Limb (tissue), 2 donors: Measurements from ENCODE around the gene TFEB.

Experiments
- DNase-seq, 2 donors: peaks; one replicate each; pipeline ENCODE4 v3.0.0-alpha.2; 2016; ENCODE audit errors: extremely low spot score in 2 of 2

TFEB gene

DNA sequence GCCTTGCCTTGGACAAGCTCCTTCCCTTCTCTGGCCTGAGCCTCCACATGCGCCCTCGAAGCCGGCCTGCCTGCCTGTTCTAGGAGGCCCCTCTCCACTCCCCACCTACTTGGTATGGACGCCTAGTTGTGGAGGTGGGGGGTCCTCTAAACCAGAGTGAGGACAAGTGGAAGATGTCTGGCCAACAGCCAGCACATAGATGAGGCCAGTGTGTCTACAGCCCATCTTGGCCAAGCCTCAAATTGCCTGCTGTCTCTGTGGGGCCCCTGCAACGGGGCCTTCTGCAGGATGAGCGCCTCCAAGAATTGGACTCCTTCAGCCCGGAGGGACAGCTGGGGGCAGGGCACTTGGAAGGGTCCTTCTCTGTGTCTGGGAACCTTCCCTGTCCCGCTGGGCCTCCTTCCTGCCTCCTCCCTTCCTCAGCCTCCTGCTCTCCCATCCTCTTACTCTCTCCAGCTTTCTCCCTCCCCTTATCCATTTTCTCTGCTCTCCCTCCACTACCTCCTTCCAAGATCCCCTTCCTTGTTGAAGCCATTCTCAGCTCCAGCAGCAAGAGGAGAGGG lies 95.5 kb downstream of the TFEB start:
- DNase-seq: peak in 1 of 2 donors; percentile 77

DNA sequence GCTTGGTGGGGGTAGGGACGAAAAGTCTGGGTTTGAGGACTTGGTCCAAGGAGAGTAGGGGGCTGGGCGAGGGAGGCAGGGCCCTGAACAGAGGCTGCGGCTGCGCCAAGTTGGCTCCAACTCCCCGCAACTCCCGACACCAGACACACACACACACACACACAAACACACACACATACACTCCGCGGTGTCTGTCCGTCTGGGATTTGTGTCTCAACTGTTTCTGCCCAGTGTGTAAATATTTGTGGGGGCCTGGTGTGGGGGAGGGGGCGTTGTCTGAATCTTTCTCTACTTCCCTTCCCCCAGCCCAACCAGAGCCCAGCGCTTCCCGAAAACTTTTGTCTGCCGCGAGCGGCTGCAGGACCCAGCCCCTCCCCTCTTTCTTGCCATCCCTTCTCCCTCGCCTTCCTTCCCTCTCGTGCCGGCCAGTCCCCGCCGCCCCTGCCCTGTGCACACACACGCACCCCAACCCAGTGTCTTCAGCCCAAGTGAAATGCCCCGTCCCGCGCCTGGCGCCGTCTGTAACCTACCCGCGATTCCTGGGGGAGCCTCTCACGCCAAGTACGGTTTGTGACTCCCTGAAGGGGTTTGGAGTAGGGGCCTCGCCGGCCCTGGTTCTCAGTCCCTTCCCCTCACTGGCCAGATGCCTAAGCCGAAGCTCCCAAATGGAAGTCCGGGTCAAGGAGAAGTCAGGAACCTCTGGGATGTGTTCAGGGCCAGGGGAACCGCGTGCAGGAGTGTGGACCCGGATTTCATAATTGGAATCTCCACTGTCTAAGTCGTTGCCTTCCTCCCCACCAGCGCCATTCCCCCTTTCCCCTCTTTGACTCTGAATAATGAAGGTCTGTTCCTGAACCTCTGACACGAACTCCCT lies 96.2 kb downstream of the TFEB start:
- peak; percentile 67 to 82 for DNase-seq

DNA sequence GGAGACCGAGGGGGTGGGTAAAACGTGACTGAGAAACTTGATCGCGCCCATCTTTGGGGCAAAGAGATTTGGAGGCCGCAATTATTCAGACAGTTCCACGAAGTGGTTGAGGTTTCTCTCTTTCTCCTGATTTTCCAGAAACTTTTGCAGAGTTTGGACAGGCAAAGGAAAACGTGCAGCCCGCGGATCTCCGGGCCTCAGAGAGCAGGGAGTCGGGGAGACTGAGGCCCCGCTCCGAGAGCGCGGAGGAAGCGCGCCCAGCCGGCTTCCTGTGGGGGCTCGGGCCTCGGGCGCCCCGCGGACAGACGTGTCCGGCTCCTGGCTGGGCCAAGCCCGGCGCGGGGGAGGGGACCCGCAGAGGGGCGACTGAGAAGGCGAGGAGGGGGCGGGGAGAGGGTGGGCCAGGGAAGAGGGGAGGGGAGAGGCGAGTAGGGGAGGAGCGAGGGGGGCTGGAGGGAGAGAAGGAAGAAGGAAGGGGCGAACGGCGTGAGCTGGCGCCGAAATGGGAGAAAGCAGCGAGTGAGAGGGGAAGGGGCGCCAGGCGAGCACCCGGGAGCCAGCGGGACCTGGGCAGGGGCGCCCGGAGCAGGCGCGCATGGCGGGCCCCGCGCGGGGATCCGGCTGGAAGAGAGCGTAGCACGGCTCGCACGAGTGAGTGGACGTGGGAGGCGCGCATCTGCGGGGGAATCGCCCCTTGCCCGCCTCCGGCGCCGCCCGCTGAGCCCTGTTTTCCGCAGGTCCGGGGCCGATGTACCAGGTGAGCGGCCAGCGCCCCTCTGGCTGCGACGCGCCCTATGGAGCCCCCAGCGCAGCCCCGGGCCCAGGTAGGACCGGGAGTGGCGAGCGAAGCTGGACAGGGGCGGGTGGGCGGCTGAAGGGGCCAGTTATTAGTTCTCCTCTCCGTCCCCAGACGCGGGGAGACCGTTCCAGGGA lies 97.1 kb downstream of the TFEB start, which contains the start of gene MDFI:
MDFI (plus strand) TSS at position 467 of the 933 bp plus-strand sequence; CDS start at position 749, 282 bp downstream.
- peak; percentile 84 to 87 for DNase-seq

DNA sequence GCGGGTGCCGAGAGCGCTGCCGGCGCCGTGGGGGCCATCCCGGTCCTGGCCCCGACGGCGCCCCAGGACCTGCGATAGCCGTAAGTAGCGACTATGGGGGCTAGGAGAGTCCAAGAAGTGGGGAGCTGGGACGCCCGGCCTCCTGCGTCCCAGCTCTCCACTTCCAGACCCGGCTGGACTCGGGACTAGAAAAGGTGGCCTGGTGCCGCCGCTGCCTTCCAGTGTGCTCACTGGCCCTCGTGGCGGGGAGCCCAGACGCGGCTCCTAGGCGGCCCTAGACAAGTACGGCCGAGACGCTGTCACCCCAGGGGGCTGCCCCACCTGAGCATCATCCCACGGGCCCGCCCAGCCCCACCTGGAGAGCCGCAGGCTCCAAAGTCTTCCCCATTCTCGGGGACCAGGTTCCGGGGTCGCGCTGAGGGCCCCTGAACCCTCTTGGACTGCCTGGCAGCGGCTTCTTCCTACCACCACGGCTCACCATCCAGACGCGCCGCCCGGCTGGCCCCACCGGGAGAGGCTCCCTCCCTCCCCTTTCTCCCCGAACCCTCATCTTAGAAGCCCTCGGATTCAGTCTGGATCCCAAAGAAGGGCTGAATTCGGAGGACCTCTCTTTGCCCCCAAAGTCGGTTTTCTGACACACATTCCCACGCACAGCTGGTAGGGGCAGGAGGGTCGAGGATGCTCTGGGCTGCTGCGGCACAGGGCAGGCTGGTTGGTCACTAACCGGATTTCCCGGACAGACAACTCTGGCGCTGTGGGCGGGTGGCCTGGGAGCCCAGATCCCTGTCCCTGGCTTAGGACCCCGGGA lies 98.0 kb downstream of the TFEB start:
- DNase-seq: no peak

DNA sequence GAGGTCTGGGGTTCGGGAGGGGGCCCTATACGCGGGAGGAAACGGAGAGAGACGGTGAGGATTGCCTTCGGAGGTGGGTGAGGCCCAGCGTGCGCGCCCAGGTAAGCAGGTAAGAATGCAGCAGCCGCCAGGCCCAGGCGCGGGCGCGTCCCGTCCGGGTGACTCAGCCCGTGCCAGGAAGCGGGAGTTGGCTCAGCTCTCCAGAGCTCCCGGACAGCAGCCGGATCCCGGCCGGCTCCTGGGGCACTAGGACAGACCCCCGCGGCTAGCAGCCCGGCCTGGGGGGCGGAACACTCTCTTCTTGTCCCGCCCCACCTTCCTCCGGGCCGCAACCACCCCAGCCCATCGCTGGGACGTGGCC lies 98.6 kb downstream of the TFEB start:
- peak in 1 of 2 donors; percentile 64 for DNase-seq

DNA sequence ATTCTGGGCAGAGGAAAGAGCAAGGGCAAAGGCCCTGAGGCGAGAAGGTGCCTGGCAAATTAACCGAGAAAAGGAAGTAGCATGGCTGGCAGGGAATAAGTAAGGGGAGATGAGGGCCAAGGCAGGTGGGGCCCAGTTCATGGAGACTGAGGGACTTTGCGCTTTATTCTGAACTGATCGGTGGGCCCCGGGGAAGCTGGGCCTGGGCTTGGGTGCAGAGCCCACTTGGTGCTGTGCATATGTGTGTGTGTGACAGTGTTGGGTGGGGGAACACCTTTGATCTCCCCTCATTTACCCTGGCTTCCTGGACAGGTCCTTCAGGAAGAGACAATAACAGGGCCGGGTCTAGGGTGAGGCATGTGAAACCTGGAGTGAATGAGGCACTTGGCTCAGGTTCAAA lies 100.0 kb downstream of the TFEB start:
- no peak for DNase-seq

DNA sequence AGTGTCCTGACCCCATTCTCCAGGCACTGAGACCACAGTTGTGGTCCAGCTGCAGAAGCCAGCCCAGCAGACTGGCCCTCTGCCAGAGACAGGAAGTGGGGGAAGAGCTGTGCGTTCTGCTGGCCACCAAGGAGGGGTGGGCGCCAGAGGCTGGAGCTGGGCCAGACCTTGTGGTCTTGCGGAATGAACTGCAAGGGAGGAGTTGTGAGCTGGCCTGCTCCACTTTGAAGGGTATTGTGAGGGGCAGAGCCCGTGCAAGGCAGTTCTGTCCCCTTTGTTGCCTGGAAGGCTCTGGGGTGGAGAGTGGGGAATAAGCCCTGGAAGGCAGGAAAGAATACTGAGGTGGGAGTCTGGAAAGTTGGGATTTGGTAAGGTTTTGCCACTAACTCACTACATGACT lies 100.8 kb downstream of the TFEB start:
- DNase-seq: peak in 1 of 2 donors; percentile 82
